ENCODE measurements around the gene CALHM6.

DNA sequence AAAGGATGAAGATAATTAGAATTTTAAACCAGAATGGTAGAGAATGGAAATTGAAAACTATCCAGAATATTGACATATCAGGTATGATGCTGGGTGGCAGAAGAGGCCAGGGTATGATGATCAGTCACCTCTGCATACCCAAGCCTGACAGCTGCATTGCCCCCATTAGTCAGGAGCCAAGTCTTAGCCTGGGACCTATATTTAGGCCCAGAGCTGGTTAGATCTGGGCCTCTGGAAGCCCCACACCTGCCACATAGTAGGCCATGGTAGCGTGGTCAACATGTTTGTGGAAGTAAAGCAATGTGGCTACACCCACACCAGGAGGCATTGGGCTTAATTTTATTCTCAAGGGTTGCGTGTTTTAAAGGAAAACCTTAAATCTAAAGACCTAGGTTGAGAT, 32.1 kb upstream of the CALHM6 start:
- TF ChIP-seq, protein P1, sequence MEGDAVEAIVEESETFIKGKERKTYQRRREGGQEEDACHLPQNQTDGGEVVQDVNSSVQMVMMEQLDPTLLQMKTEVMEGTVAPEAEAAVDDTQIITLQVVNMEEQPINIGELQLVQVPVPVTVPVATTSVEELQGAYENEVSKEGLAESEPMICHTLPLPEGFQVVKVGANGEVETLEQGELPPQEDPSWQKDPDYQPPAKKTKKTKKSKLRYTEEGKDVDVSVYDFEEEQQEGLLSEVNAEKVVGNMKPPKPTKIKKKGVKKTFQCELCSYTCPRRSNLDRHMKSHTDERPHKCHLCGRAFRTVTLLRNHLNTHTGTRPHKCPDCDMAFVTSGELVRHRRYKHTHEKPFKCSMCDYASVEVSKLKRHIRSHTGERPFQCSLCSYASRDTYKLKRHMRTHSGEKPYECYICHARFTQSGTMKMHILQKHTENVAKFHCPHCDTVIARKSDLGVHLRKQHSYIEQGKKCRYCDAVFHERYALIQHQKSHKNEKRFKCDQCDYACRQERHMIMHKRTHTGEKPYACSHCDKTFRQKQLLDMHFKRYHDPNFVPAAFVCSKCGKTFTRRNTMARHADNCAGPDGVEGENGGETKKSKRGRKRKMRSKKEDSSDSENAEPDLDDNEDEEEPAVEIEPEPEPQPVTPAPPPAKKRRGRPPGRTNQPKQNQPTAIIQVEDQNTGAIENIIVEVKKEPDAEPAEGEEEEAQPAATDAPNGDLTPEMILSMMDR (IDR thresholded peaks at IDR 0.05), result no peak
- no peak for TF ChIP-seq EP300 (IDR thresholded peaks at IDR 0.05)
